ENCODE data around the gene TLCD3A.
A peak's percentile ranks its signal among the peaks of the same experiment; 100 is the strongest.
"Not testable (repeated sequence)": the region's sequence is repeated elsewhere in the genome, so short reads cannot be mapped to it uniquely, and the experiment has no call there.

Gene TLCD3A

GRCh38 chr17:708132-708531, 24.3 kb upstream of the TLCD3A start:
- DNase-seq (ENCODE audit: low spot score): no peak

GRCh38 chr17:718075-718474, 14.3 kb upstream of the TLCD3A start:
- DNase-seq (ENCODE audit: low spot score): no peak

GRCh38 chr17:720706-721539, 11.5 kb upstream of the TLCD3A start:
- DNase-seq (ENCODE audit: low spot score): no peak

GRCh38 chr17:721540-721937, 10.9 kb upstream of the TLCD3A start:
- DNase-seq (ENCODE audit: low spot score): no peak

- DNase-seq (ENCODE audit: low spot score): no peak
Measured at GRCh38 chr17:725084-725483, 7.3 kb upstream of the TLCD3A start.

- no peak for DNase-seq (ENCODE audit: low spot score)
Measured at GRCh38 chr17:725746-726145, 6.7 kb upstream of the TLCD3A start.

GRCh38 chr17:726271-726919, 6.0 kb upstream of the TLCD3A start:
- DNase-seq (ENCODE audit: low spot score): no peak

- DNase-seq (ENCODE audit: low spot score): no peak
Measured at GRCh38 chr17:728911-729310, 3.5 kb upstream of the TLCD3A start.

GRCh38 chr17:731644-732066, 741 bp upstream of the TLCD3A start:
- DNase-seq (ENCODE audit: low spot score): no peak

GRCh38 chr17:732902-733720, 715 bp downstream of the TLCD3A start:
- peak; percentile 74 for DNase-seq (ENCODE audit: low spot score)

- DNase-seq (ENCODE audit: low spot score): no peak
Measured at GRCh38 chr17:733743-734142, 1.3 kb downstream of the TLCD3A start.

- no peak for DNase-seq (ENCODE audit: low spot score)
Measured at GRCh38 chr17:737561-738113, 5.2 kb downstream of the TLCD3A start.

- no peak for DNase-seq (ENCODE audit: low spot score)
Measured at GRCh38 chr17:740240-741017, 8.0 kb downstream of the TLCD3A start.

GRCh38 chr17:742147-742793, 9.9 kb downstream of the TLCD3A start:
- no peak for DNase-seq (ENCODE audit: low spot score)

- DNase-seq (ENCODE audit: low spot score): no peak
Measured at GRCh38 chr17:743139-743538, 10.7 kb downstream of the TLCD3A start.

- no peak for DNase-seq (ENCODE audit: low spot score)
Measured at GRCh38 chr17:744937-745336, 12.5 kb downstream of the TLCD3A start.

- DNase-seq (ENCODE audit: low spot score): no peak
Measured at GRCh38 chr17:745406-745805, 13.0 kb downstream of the TLCD3A start.

- DNase-seq (ENCODE audit: low spot score): no peak
Measured at GRCh38 chr17:746181-746580, 13.8 kb downstream of the TLCD3A start.

GRCh38 chr17:746783-747629, 14.6 kb downstream of the TLCD3A start:
- DNase-seq (ENCODE audit: low spot score): no peak

- not testable (repeated sequence) for DNase-seq (ENCODE audit: low spot score)
Measured at GRCh38 chr17:748604-749003, 16.2 kb downstream of the TLCD3A start.
